ENCODE measurements around the gene AOPEP. TPM values are rescaled to one million over a fixed set of nuclear protein-coding genes. Genes with fewer than 3 reads are reported as not detected.

Gene AOPEP
- total RNA-seq, 1 experiment from 2014 or later: 36.4 TPM

DNA sequence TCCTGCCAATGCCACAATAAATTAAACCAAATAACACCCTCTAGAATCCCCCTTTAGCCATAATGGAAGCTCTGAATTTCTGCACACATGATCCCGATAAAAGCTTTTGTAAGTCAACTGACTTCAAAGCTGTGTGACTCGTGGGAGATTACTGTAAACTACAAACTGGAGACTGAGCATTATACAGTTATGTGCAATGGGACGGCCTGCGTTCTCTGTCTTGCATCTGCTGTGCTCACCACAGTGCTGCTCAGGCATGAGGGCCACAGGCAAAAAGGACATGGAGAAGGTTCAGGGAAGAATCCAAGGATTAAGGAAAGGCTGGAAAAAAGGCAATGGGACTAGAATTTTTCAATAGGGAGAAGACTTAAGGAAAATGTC, 406.8 kb downstream of the AOPEP start:
- H3K36me3 ChIP-seq (ENCODE audit: control insufficient read depth, insufficient read depth, low read length): no peaks in the 10 kb centered on the region
- in situ Hi-C loops (cut with HindIII; ENCODE audit: low pct_unique_long_range_greater_than_20kb, low sequenced_read_pairs) (no loop called here), intact Hi-C loops (cut with micrococcal nuclease; ENCODE audit: unreplicated experiment) (no loop called here)
- BruUV-seq (replicated peaks): no TSS peak
- CTCF ChIA-PET: no interaction called here
- no peaks in the 10 kb centered on the region for H3K9me3 ChIP-seq (ENCODE audit: control insufficient read depth, insufficient read depth, low read depth, low read length)
- DNase-seq (ENCODE audit: low read depth, low spot score) (no peak), ATAC-seq (no peak)
- H3K4me3 ChIP-seq (ENCODE audit: low read depth in 2 of 2, low read length in 2 of 2): no peak overlapping the region
- POLR2A ChIA-PET: no interaction called here
- no peaks in the 10 kb centered on the region for H3K4me1 ChIP-seq (ENCODE audit: control insufficient read depth, insufficient read depth, low read length)
- no peaks in the 10 kb centered on the region for H3K27me3 ChIP-seq (ENCODE audit: control insufficient read depth, insufficient read depth, low read length)
- H3K27ac ChIP-seq (ENCODE audit: low read length): no peak overlapping the region
- no peak for TF ChIP-seq TCF7L2 (IDR thresholded peaks at IDR 0.05; ENCODE audit: low read depth, low read length)
- TF ChIP-seq, protein P1, sequence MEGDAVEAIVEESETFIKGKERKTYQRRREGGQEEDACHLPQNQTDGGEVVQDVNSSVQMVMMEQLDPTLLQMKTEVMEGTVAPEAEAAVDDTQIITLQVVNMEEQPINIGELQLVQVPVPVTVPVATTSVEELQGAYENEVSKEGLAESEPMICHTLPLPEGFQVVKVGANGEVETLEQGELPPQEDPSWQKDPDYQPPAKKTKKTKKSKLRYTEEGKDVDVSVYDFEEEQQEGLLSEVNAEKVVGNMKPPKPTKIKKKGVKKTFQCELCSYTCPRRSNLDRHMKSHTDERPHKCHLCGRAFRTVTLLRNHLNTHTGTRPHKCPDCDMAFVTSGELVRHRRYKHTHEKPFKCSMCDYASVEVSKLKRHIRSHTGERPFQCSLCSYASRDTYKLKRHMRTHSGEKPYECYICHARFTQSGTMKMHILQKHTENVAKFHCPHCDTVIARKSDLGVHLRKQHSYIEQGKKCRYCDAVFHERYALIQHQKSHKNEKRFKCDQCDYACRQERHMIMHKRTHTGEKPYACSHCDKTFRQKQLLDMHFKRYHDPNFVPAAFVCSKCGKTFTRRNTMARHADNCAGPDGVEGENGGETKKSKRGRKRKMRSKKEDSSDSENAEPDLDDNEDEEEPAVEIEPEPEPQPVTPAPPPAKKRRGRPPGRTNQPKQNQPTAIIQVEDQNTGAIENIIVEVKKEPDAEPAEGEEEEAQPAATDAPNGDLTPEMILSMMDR (IDR thresholded peaks at IDR 0.05): no peak
- TF ChIP-seq SIN3A (IDR thresholded peaks at IDR 0.05; ENCODE audit: borderline replicate concordance, insufficient read depth, low read depth, low read length): no peak
- TF ChIP-seq POLR2AphosphoS5 (IDR thresholded peaks at IDR 0.05; ENCODE audit: low read depth, low read length): no peak
- TF ChIP-seq, protein P2, sequence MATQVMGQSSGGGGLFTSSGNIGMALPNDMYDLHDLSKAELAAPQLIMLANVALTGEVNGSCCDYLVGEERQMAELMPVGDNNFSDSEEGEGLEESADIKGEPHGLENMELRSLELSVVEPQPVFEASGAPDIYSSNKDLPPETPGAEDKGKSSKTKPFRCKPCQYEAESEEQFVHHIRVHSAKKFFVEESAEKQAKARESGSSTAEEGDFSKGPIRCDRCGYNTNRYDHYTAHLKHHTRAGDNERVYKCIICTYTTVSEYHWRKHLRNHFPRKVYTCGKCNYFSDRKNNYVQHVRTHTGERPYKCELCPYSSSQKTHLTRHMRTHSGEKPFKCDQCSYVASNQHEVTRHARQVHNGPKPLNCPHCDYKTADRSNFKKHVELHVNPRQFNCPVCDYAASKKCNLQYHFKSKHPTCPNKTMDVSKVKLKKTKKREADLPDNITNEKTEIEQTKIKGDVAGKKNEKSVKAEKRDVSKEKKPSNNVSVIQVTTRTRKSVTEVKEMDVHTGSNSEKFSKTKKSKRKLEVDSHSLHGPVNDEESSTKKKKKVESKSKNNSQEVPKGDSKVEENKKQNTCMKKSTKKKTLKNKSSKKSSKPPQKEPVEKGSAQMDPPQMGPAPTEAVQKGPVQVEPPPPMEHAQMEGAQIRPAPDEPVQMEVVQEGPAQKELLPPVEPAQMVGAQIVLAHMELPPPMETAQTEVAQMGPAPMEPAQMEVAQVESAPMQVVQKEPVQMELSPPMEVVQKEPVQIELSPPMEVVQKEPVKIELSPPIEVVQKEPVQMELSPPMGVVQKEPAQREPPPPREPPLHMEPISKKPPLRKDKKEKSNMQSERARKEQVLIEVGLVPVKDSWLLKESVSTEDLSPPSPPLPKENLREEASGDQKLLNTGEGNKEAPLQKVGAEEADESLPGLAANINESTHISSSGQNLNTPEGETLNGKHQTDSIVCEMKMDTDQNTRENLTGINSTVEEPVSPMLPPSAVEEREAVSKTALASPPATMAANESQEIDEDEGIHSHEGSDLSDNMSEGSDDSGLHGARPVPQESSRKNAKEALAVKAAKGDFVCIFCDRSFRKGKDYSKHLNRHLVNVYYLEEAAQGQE (IDR thresholded peaks at IDR 0.05; ENCODE audit: insufficient read depth in 1 of 2, low read depth in 2 of 2, low read length in 1 of 2): no peak

DNA sequence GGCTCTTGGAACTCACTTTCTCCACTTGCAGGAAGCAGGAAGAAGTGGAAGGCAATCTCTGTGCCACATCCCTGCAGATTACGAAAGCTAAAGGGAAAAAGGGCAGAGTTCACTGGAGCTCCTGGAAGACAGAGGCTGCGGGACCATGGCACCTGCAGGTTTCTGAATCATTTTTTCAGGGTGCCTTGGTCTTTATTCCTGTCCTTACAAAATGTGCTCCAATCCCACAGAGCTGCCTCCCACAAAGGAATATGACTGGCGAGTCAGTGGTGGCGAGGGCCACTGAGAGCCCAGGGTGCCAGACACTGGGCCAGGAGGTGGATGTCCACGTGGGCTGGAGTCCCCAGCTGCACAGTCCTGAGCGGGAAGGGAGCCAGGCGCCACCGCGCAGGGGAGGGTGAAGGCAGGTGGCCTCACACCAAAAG, 408.0 kb downstream of the AOPEP start:
- no peak overlapping the region for H3K4me3 ChIP-seq (ENCODE audit: low read depth in 2 of 2, low read length in 2 of 2)
- no peaks in the 10 kb centered on the region for H3K4me1 ChIP-seq (ENCODE audit: control insufficient read depth, insufficient read depth, low read length)
- in situ Hi-C loops (cut with HindIII; ENCODE audit: low pct_unique_long_range_greater_than_20kb, low sequenced_read_pairs): no loop called here
- H3K36me3 ChIP-seq (ENCODE audit: control insufficient read depth, insufficient read depth, low read length): no peaks in the 10 kb centered on the region
- no peak for DNase-seq (ENCODE audit: low read depth, low spot score)
- CTCF ChIA-PET: no interaction called here
- no peaks in the 10 kb centered on the region for H3K27me3 ChIP-seq (ENCODE audit: control insufficient read depth, insufficient read depth, low read length)
- H3K27ac ChIP-seq (ENCODE audit: low read length): no peak overlapping the region
- POLR2A ChIA-PET: no interaction called here
- BruUV-seq (replicated peaks): no TSS peak
- no peak for ATAC-seq
- H3K9me3 ChIP-seq (ENCODE audit: control insufficient read depth, insufficient read depth, low read depth, low read length): no peaks in the 10 kb centered on the region
- no peak for TF ChIP-seq SIN3A (IDR thresholded peaks at IDR 0.05; ENCODE audit: borderline replicate concordance, insufficient read depth, low read depth, low read length)
- no peak for TF ChIP-seq TCF7L2 (IDR thresholded peaks at IDR 0.05; ENCODE audit: low read depth, low read length)
- TF ChIP-seq, protein P1 (IDR thresholded peaks at IDR 0.05): no peak
- TF ChIP-seq POLR2AphosphoS5 (IDR thresholded peaks at IDR 0.05; ENCODE audit: low read depth, low read length): no peak
- TF ChIP-seq, protein P2 (IDR thresholded peaks at IDR 0.05; ENCODE audit: insufficient read depth in 1 of 2, low read depth in 2 of 2, low read length in 1 of 2): no peak
- intact Hi-C loops (cut with micrococcal nuclease; ENCODE audit: unreplicated experiment): no loop called here

Measured in Panc1 (cell line).